ENCODE data around the gene CFAP70.

CFAP70 gene

GRCh38 chr10:73218431-73219191 is 140.1 kb downstream of the CFAP70 start:
- in situ Hi-C loops (cut with HindIII; ENCODE audit: low sequenced_read_pairs), result no loop called here

- in situ Hi-C loops (cut with HindIII; ENCODE audit: low sequenced_read_pairs), result no loop called here
Measured at GRCh38 chr10:73217628-73218027, 141.0 kb downstream of the CFAP70 start.

- in situ Hi-C loops (cut with HindIII; ENCODE audit: low sequenced_read_pairs), result no loop called here
Measured at GRCh38 chr10:73215749-73216148, 142.9 kb downstream of the CFAP70 start.

- in situ Hi-C loops (cut with HindIII; ENCODE audit: low sequenced_read_pairs), result no loop called here
Measured at GRCh38 chr10:73211106-73211811, 147.4 kb downstream of the CFAP70 start.

GRCh38 chr10:73210395-73211105 is 148.1 kb downstream of the CFAP70 start:
- in situ Hi-C loops (cut with HindIII; ENCODE audit: low sequenced_read_pairs), result no loop called here

- in situ Hi-C loops (cut with HindIII; ENCODE audit: low sequenced_read_pairs), result no loop called here
Measured at GRCh38 chr10:73209705-73210104, 149.0 kb downstream of the CFAP70 start.

- in situ Hi-C loops (cut with HindIII; ENCODE audit: low sequenced_read_pairs), result no loop called here
Measured at GRCh38 chr10:73207883-73208282, 150.8 kb downstream of the CFAP70 start.

- in situ Hi-C loops (cut with HindIII; ENCODE audit: low sequenced_read_pairs), result no loop called here
Measured at GRCh38 chr10:73206385-73206784, 152.3 kb downstream of the CFAP70 start.

GRCh38 chr10:73205890-73206289 is 152.8 kb downstream of the CFAP70 start:
- in situ Hi-C loops (cut with HindIII; ENCODE audit: low sequenced_read_pairs), result no loop called here

- in situ Hi-C loops (cut with HindIII; ENCODE audit: low sequenced_read_pairs), result no loop called here
Measured at GRCh38 chr10:73205081-73205480, 153.6 kb downstream of the CFAP70 start.
